Hepatocyte (in vitro differentiated cells): Measurements from ENCODE around the gene C4orf50.
"Not testable (repeated sequence)": the region's sequence is repeated elsewhere in the genome, so short reads cannot be mapped to it uniquely, and the experiment has no call there.

Experiments used
- CTCF ChIP-seq: fragments of 200-600 bp; sonication (generic); IDR thresholded peaks from 2 replicates; pipeline ENCODE4 v1.5.1; 2016; ENCODE audit warnings: antibody characterized with exemption, mild to moderate bottlenecking; ENCODE audit not compliant: poor library complexity
- EZH2phosphoT487 ChIP-seq: fragments of 200-600 bp; sonication (generic); IDR thresholded peaks from one replicate; pipeline ENCODE4 v1.6.1; 2018; ENCODE audit warnings: antibody characterized with exemption, mild to moderate bottlenecking, low read depth, moderate library complexity; ENCODE audit not compliant: unreplicated experiment, severe bottlenecking

DNA sequence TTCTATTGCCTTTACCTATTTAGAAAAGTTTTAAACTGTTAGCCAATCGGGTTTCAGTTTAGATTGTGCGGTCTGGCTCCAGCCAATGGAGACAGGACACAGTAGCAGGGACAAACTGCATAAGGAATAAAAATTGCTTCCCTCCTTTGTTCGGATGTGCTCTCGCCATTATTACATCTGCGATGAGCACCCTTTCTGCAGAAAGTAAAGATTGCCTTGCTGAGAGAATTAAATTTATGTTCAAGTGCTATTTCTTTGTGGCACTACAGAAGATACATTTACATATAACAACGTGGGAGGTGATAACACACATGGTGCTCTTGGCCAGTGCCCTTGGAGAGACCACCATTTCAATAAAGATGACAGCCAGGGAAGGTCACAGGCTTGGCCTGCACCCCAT is 71.6 kb downstream of the C4orf50 start:
- TF ChIP-seq CTCF, EZH2phosphoT487: not testable (repeated sequence)
